HG03378 (cell line): Measurements from ENCODE around the gene HYAL1.
A peak's percentile ranks its signal among the peaks of the same experiment; 100 is the strongest.

Experiments
- ATAC-seq: cut with Tn5 transposase; IDR thresholded peaks from one replicate; pipeline ENCODE4 v1.9.1; 2021; ENCODE audit warnings: mild to moderate bottlenecking, moderate library complexity; ENCODE audit not compliant: unreplicated experiment

Gene HYAL1

DNA sequence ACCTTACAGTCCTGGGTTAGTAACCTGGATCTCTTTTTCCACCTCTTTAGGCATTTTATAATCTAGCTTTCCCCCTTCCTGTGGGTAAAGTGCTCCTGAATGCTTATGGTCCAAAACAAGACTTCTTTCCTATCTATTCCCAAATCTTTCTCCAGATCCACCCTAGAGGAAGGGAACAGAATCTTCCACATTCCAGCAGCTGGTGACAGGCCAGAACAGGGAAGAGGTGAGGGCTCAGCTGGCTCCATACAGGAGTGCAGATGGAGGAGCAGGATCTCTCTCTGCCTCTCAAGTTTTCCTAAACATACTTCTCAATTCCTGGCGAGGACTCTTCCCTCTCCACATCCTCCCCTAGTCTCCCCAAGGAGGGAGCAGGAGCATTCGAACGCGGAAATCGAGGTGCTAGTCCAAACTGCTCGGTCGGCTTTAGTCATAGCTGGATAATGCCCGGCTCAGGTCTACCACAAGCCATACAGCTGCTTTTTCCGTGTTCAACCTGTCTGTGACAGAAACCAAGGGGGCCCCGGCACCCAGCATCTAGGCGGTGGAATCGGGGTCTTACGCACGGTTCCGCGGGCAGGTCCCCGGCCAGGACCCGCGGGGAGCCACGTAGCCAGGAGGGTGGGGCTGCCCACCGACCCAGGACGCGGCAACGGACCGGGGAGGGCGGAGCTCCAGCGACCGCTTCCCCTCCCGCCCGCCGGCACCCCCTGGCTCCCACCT lies 33.2 kb upstream of the HYAL1 start:
- peak; percentile 15 for ATAC-seq

DNA sequence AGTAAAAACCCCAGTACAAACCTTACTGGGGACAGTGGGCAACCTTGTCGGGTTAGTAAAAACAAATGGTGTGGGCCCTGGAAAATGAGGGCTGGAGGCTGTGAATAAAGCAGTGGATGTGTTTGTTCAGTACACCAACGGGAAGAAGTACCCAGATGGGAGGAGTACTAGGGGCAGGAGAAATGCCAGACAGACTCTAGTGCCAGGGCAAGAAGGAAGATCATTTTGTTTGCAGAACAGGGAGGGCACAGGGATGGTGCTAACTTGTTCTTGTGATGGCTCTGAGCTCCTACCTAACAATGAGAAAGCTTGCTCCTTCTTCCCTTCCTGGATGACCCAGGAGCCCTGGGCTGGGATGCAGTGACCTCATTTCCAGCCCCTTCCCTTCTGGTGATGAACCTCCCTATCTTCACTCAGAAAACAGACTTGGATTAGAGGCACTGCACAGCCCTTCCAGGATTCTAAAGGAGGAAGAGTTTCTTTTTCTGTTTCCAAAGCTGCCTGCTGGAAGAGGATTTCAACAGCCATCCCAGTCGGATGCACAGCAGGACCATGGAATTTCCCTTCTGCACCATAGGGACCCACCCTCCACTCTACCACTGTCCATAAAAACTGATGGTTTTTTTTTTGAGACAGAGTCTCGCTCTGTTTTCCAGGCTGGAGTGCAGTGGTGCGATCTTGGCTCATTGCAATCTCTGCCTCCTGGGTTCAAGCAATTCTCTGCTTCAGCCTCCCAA lies 31.1 kb upstream of the HYAL1 start:
- no peak for ATAC-seq

DNA sequence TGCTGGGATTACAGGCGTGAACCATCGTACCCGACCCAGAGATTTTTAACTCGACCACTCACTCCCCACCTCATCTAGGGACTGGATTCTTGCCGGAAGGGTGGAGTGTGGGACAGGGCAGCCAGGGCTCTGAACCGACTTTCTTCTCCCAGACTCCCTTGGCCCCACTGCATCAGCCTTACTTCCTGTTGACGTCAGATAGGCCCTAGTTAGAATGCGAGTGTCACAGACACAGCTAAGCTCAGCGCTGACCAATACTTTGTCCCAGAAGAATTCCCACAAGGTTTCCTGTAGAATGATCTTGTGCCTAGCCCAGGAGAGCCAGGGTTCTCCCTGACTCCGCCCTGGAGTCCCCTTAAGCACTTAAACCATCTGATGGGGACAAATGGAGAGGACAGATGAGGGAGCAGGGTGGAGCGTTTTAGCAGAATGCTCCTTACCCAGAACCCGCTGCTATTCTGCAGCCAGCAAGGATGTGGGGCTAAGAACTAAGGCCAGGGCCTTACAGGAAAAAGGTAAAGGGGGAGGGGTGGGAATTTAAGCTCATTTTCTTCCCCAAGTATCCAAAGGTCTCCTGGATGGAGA lies 30.5 kb upstream of the HYAL1 start:
- ATAC-seq, result no peak

DNA sequence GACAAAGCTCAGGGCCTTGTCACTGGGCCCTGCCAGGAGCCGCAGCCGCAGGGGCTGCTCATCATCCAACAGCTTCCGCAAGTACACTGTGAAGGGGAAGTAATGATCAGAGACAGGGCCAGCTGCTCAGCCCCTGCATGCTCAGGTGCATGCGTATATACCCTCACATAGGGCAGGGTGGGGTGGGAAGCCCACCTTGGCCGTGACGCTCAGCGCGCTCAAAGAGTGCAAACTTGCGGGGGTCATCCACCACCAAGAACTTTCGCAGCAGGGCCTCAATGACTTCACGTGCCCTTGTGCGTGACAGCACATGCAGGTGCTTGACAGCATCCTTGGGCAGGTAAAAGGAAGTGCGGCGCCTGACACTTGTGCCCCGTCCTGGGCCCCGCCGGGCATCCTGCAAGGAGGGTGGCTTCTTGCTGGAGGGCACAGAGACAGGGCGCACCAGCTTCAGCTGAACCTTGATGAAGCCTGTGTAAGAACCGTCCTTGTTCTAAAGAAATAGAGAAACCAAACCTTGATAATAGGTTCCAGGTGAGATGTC lies 28.1 kb upstream of the HYAL1 start:
- no peak for ATAC-seq

DNA sequence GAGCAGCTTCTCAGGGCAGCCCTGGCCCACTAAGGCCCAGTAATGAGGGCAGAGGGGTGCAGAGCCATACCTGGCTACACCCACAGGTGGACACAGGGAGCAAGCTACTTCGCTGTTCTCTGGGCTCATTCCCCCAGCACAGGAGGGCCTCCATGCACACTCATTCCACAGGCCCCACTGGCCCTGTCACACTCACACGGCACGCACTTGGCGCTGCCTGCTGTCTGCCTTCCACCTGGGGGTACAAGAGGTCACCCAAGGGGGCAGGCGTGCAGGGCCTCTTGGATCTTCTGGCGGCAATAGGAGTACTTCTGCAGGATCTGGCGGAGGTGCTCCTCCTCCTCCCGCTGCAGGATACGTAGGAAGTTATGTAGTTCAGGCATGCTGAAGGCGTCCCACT lies 27.0 kb upstream of the HYAL1 start:
- no peak for ATAC-seq

DNA sequence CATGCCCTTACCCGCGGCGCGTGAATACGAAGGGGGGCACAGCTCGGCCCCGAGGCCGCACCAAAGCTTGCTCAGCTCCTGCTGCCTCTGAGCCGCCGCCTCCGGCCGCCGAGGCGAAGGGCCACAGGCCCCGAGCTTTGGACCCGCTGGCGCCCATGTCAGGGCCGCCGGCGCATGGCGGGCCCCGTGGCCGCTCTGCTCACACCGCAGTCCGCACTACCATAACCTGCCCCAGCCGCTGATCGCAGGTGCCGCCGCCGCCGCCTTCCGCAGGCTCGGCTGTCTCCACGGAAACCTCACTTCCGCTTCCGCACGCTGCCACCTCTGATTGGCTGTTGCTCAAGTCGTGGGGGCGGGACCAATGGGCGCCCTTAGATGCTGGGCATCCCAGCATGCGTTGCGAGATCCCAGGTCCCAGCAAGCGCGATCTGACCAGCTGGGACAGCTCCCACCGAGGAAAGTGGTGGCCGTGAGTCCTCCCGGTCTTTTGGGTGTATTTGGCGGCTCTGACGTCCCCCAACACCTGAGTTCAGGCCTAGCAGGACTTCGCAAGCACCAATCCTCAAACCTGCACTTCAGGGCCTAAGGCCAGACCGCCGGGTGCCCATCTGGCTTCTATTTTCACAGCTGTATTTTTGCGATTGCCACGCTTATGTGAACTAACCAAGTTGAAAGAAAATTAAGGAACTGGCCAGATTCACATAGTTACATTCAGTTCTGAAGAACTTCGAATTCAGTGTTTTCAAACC lies 24.7 kb upstream of the HYAL1 start, which contains the start of gene TUSC2:
Gene TUSC2, minus strand, starts transcription at position 281 of the 749 bp plus-strand sequence. Its CDS starts 124 bp downstream, at position 157.
- peak; percentile 74 for ATAC-seq

DNA sequence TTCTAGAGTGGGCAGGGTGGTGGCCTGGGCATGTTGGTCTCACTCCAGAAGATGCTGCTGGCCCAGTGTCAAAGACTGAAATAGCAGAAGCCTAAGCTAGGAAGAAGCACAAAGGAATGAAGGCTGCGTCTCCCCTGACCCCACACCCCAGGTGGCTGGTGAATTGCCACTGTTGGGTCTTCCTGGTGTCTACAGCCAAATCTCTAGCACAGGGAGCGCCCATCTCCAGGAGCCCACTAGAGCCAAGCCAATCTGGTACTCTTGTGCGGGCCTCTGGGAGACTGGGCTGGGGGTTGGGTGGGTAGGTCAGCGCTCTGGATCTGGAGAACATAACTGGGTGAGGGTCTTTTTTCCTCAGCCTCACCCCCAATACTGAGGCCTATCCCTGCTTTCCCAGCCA lies 23.8 kb upstream of the HYAL1 start:
- no peak for ATAC-seq

DNA sequence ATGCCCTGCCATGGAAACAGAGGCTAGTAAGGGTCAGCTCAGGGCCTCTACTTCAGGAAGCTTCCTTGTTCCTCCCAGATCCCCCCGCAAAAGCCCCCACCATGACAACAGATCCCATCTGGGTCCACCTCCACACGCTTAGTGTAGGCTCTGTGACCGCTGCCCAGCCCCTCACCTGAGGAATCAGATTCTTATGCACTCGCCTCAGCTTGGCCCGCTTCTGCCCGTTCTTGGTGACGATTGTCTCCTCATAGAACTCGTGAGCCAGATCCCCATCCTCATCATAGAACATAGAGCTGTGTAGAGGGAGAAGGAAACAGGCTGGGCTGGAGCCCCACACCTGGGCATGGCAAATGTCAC lies 22.8 kb upstream of the HYAL1 start:
- ATAC-seq, result no peak

DNA sequence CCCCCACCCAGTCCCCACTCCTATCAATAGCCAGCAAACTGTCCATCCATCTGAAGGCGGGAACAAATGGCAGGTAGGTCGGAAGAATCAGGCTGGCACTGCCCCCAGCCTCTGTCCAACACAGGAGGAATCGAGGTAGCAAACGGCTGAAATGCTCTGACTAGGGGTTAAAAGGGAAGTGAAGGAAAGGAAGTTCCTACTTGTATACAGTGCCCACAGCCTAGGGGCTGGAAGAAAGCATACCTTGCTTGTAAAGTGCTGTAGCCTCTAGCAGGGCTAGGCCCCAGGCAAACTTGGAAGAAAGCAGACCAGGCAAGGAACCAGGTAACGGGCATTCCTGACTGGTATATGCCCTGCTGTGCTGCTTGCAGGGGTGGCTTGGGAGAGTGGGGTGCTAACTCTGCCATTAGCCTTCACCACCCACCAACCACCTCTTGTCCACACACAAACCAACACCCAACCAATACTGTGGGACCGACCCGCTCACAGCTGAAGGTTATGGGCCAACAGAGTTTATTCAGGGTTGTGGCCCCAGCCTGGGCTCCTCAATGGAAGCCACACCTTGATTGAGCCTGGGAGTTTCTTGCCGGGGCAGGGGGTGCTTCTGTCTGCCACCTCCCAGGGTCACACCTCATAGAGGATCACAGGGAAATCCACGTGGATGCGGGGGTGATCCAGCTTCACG lies 22.3 kb upstream of the HYAL1 start:
- ATAC-seq, result no peak

DNA sequence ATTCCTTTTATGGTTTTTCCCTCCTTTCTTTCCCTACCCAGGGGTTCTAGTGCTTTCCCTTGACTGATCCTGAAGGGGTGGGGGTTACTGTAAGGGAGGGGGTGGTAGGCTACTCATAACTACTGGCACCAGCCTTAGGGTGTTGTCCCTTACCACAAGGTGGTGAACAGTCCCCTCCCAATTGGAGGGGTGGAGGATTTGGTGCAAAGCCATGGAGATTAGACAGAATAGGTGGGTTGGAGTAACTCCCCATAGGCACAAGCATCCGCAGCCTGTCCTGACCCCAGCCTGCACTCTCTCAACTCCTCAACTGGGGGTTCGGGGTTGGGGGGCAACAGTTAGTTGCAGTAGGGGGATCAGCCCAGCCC lies 21.7 kb upstream of the HYAL1 start:
- no peak for ATAC-seq

DNA sequence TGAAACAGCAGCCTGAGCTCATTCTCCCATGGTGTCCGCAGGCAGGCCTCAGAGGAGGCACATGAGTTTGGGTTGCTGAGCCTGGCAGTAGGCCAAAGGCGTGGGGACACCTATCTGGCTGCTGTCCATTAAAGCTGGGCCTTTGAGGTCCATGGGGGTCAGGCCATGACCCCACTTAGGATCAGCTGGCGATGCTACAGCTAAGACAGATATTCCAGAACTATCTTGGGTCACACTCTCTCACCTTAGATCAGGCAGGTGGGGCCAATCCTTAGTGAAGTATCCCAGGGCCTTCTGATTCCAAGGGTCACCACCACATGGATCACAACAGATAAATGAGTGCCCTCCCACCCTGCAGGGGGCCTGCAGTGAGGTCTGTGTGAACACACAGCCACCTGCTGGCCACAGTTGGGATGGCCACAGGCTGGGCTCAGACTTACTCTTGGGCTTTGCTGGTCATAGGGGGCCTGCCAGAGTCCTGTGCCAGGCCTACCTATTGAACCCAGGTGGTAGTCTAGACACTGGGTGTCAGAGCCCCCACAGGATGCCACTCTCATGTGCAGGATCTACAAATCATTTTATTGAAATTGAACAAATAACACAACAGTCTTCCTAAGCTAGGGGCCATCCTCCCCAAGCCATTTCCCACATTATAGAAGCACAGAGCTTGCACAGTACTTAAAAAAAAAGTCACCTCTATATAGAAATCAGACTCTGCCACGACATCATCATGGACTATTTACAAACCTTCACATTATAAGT lies 21.2 kb upstream of the HYAL1 start:
- no peak for ATAC-seq

DNA sequence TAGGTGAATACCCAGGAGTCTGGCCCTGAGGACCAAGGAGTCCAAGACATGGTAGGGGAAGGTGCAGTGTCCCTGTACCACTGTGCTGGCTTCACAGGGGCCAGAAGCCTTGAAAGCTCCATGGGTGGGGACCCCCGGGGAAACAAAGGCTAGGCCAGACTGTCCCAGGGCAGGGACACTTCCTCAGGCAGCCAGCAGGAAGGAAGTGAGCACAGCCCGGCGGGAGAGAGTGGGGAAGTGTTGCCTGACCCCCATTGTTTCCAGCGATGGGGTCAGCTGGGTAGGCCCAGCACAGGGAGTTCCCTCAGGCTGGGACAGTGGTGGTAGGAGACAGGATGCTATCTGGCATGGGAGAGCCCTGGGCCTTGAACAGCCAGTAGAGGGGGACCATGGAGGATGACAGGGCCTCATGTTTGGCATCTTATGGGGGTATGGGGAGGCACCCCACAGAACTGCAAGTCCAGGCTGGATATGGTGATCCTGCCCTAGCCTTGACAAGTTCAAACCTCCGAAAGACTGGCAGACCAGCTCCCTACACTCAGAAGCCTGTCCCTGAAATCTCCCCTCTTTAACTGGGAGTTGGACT lies 20.3 kb upstream of the HYAL1 start:
- ATAC-seq, result no peak

DNA sequence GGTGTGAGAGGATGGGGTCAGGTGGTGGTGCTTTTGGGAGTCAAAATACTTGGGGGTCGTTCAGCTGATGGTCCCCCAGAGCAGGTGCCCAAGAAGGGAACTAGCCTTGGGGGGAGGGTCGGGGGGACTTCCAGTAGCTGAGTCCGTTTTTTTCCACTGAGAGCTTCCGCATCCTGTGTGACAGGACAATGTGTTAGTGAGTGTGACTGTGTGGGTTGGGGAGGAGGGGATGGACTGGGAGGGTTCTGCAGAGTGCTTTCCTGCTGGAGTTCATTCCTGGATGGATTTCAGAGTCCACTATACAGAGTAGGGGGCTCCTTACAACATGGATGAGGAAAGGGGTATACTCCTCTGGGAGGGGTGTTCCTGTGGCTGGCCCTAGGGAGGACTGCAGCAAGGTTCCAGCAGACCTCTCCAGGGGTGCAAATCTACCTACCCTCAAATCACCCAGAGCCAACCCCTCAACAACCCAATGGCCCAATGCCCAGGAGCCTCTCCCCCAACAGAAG lies 19.8 kb upstream of the HYAL1 start:
- ATAC-seq, result no peak

DNA sequence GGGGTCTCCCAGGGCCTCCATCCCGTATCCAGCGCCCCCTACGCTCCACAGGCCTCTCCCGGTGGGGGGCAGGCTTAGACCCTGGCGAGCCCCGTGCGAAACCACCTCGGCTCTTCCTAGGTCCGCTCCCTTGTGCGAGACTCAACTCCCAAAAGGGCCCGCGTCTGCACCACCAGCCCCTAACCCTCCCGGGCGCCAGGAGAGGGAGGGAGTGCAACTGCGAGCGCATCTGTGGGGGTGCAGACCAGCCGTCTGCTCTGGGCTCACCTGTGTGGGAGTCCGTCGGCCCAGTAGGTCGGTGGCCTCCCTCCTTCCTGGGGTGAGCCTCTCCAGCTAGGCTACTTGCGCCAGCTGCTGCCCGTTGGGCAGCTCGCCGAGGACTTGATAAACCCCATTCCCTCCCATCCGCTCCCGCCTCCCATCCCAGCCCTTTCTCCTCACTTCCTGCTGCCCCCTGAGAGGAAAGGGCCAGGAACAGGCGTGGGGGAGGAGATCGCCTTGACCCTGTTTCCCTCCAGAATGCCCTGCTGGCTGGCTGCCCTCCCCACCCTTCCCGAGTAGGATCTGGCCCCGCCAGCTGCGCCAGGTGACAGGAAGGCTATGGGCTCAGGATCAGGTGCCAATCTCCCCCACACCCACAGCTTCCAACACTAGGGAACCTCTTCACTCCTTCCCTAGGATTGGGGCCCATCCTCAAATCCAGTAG lies 19.2 kb upstream of the HYAL1 start, which contains the start of gene HYAL2:
Gene HYAL2, minus strand, starts transcription at position 360 of the 706 bp plus-strand sequence. CDS start 2,256 bp downstream, outside the sequence.
- ATAC-seq, result no peak

DNA sequence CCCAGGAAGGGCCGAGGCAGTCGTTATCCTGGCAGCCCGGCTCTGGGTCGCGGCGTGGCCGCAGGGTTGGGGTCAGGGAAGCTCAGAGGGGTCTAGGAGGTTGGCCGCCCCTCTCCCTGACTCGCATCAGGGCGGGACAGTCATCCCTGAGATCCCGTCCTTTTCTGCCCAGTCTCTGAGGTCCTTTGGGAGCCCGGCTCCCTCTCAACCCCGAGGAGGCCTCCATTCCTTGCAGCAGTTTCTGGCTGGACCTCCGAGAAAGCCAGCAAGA lies 18.7 kb upstream of the HYAL1 start:
- ATAC-seq, result no peak

DNA sequence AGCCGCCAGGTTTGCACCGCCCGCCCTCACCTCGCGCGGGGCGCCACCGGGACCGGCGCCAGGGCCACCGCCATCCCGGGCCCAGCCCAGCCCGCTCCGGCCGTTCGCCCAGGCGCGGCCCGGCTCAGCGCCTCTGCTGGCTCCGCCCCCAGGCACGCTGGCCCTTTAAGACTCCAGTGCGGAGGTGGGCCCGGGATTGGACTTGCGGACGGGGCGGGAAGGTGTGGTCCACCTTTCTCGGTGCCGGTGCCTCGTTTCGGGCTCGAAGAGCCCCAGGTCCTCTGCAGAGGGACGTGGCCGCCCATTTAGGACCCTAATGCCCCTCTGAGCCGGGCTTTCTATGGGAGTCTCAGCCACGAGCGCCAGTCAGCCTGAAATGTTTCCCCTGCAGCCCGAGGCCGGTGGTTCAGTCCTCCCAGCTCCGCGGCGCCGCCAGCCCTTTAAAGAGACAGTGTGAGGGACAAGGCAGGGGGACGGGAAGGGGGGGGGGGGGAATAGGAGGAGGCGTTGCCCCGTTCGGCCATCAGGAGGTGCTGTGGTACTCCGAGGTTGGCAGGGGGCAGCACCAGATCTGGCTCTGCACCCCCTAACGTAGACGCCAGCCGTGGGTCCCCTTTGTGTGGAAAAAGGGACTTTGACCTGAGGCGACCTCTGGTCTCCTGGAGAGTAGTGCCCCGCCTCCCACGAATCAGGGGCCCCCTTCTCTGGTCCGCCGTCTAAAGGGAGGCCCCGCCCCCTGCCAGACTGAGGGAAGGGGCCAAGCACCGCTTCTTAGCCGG lies 18.2 kb upstream of the HYAL1 start:
- peak; percentile 52 for ATAC-seq

DNA sequence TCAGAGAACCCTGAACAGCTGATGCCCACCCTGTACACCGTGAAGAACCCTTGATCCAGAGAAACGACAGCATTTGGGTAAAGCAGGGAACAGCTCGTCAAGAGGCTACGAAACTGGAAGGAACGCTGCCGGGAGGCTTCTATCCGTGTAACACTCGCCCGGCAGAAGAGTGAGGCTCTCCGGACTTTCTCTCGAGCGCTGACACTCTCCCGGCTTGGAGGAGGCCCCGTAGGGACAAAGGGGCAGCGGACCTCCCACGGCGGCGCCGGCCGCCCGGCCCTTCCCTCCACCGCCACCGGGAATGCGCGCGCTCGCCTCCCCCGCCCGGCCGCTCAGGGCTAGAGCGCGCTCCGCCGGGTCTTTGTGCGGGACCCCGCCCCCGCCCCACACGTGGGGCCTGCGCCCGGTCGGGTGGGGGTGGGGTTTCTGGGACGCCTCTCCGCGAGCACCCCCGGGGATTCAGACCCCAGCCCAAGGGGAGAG lies 17.5 kb upstream of the HYAL1 start:
- peak; percentile 25 for ATAC-seq
